GM18511 (cell line): Measurements from ENCODE around the gene SECTM1.

ENCODE experiments used
- ATAC-seq: cut with Tn5 transposase; IDR thresholded peaks from one replicate; pipeline ENCODE4 v1.9.1; 2021; ENCODE audit warnings: mild to moderate bottlenecking, moderate library complexity; ENCODE audit not compliant: unreplicated experiment

SECTM1 gene

DNA sequence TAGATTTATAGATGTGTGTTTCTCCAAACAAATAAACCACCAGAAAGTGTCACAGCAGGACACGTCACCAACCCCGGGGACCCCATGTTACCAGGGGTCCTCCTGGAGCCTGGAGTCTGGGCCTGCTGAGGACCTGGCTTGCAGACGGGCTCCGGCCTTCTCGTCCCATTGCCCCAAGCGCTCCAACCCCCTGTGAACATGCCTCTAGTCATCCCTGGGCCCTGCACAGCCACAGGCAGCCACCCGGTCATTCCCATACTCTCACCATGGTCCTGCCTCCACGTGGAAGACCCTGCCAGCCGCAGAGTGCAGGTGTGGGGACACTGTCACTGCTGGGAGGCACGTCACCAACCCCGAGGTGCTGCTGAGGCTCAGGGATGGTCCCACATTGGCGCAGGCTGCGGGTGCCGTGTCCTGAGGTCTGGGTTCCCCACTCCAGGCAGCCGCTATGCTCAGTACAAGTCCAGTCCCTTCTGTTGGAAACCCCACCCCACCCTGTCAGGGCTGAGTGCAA, 4.5 kb downstream of the SECTM1 start:
- no peak for ATAC-seq

- ATAC-seq = no peak
These were observed 5.2 kb downstream of the SECTM1 start for GRCh38 chr17:82328141-82328993.

DNA sequence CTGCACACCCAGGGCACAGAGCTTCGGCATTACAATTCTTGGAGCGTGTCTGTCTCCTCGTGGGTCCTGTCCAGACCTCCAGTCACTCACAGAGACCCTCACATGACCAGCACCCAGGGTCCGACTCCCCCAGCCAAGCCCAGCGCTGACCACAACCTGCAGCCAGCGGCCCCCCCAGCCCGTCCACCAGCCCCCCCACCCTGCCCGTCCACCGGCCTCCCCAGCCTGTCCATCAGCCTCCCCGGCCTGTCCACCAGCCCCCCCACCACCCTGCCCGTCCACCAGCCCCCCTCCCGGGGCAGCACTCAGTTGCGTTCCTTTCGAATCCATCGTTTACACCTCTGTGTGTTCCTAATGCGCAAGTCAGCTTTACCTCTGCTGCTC, 5.8 kb downstream of the SECTM1 start:
- ATAC-seq = no peak

DNA sequence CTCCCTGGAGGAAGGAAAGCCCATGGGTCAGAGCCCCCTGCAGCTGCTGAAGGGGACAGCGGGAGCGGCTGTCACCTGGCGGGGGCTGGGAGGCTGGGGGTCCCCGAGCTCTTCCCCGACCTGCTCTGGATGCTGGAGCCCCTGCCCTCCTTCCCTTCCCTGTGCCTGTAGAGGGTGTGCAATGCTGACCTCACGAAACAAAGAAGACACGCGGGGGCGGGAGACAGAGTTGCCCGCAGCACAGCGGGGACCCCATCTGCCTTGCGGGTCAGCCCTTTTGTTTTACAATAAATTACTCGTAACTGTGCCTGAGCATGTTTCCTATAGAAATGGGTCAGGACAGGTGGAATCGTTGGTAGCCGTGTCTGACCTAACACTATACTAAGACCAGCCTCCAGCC, 6.3 kb downstream of the SECTM1 start:
- ATAC-seq = no peak

DNA sequence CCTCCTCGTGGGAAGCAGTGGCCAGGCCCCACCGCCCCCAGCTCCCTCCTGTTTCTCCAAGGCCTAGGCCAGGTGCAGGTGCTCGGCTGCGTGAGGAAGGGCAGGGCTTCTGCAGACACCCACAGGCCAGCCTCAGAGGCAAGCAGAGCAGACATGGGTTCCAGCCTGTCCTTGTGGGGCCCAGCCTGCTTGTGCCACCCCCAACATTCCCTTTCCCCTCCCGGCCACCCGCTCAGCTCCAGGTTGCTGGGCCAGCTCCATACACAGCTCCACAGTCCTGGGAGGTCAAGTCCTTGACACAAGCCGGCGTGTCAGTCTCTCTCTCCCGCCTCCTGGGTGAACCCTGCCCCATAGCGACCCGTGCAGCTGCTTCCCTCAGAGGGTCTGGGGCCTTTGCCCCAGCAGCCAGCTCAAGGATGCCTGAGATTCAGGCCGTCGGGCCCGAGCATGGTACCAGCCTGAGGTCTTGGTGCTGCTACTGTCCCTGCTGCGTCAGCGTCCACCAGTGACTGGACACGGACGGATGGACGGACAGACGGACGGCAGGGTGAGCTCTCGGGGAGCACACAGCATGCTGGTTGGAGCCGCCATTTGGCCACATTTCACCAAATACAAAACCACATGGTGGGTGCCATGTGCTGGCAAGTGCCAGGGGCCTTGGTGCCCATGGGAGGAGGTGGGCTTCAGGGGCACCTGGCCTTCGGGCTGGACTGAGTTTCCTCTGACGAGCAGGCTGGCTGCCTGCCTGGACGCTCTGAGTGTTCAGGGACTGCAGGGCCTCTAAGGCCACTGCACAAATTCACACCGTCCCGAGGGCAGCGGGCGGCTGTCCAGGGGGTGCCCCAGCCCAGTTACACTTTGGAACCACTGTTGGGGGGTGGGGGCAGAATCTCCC, 8.0 kb downstream of the SECTM1 start:
- no peak for ATAC-seq

GRCh38 chr17:82324566-82325285, 8.8 kb downstream of the SECTM1 start:
- no peak for ATAC-seq

DNA sequence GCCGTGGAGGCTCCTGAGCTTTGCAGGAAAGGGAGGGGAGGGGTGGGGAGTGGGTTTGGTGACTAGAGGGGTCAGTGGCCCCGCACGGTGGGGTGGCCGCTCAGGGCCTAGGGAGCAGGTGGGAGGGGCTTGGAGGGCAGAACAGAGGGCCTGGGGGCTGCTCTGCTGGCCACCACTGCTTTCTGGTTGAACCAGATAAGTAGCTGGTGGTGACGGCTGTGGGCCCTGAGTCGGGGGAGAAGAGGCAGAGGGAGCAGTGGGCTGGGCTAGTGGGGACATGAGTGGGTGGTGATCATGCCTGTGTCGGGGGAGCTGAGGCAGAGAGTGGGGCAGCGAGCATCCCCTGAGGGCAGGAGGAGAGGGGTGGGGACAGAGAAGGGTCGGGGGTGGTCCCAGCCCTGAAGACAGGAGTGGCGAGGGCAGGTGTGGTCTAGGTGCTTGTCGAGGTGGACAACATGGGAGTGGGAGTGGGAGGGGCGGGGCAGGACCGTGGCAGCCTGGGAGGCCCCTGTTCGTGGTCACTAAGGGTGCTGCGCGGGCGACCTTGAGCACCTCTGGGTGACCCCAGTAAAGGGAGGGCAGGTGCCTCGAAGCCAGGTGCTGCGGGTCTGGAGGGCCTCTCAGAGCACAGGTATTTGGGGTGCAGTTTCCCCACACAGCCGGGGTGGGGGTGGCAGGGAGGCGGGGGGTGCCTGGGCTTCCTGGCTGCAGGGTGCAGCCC, 9.9 kb downstream of the SECTM1 start:
- no peak for ATAC-seq

DNA sequence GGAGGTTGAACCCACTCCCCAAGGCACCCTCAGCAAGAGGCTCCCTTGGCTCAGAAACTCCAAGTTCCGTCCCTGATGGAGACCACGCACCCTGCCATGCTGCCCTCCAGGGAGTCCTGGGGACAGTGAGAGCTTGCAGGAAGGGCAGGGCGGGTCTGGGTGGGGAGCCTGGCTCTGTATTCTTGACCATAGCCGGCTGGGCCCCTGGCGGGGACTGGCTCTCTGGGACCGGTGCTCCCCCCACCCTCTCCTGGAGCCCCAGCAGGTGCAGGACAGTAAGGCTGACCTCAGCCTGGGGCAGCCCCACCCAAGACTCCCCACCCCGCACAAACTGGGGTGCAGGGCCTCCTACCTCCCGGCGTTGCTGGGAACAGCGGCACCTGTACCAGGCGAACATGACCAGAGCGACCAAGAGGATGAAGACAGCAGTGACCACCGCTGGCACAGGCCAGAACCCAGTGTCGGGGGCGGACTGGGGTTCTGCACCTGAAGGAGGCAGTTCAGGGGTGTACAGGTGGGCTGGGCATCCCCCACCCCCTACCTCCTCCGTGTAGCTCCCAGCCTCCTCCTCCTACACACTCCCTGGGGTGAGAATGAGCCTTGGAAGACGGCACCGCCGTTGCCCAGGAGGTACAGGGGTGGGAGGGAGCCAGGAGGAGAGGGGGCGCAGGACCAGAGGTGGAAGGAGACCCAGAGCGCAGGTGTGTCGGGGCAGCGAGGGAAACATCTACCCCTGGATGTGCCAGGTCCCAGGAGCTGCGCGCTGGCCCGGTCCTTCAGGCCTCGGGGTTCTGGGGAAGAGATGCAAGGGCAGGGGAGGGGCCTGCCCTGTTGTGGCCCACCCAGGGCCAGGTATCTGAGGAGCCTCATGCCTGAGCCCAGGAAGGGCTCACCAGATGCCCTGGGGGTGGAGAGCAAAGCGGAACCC, 10.8 kb downstream of the SECTM1 start:
- ATAC-seq = no peak

DNA sequence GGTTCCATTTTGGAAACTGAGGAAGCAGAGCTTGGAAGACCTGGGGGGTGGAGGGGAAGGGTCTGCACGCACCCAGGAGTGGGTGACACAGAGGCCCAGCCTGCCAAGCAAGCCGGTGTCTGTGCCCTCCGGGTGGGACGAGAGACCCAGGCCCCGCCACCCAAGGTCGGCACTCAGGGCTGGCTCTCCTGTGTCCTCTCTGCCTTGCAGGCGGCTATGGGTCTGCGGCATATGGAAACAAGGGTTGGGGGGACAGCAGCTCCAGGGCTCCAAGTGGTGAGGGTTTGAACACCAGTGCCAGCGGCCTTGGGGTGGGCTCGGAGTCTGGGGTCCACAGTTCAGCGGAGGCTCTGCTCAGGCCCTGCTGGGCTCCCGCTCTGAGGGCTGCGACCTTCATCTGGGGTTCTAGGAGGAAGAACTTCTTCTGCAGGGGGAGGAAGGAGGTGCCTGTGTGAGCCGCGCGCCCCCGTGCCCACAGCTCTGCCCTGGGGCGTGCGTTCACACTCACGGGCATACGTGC, 11.6 kb downstream of the SECTM1 start:
- ATAC-seq = no peak

DNA sequence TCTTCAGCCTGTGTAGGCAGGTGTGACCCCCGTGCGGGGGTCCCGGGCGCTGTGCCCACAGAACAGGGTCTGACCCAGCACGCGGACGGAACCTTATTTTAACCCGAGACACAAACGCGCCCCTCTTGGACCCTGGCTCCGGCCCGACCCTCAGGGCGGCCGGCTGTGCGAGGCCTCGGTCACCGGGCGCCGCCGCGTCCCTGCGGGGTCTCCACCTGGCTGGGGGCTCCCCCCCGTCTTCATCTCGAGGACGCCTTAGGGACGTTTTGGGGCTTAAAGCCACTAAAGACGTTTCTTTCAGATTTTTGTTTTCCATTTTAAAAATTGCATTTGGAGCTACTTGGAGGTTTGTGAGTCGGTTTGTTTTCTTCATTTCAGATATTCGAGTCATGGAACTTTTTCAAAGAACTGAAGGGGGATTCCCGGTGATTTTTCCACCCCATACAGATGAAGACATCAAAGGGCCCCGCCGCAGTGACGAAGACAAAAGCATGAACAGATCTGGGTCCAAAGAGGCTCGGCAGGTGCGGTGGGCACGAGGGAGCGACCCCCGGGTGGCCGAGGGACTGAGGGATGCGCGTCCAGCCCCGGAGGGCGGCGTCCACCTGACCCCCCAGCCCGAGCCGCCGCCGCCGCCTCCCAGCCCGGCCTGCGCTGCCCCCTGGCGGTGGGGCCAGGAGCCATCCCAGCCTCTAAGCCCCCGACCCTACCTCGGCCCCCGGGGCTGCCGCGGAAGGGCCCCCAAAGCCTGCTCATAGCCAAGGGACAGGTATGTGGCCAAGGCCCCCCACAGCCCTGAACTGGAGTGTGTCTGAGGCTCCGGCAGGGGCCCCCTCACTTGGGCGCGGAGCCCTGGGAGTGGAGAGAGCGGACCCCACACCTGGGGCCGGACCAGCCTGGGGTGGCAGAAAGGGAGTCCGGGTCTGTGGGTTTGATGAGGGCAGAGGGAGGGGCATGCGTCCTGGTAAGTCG, 12.3 kb downstream of the SECTM1 start:
- ATAC-seq = no peak

GRCh38 chr17:82320140-82320840, 13.3 kb downstream of the SECTM1 start:
- ATAC-seq = no peak

GRCh38 chr17:82319619-82320062, 13.9 kb downstream of the SECTM1 start:
- no peak for ATAC-seq

DNA sequence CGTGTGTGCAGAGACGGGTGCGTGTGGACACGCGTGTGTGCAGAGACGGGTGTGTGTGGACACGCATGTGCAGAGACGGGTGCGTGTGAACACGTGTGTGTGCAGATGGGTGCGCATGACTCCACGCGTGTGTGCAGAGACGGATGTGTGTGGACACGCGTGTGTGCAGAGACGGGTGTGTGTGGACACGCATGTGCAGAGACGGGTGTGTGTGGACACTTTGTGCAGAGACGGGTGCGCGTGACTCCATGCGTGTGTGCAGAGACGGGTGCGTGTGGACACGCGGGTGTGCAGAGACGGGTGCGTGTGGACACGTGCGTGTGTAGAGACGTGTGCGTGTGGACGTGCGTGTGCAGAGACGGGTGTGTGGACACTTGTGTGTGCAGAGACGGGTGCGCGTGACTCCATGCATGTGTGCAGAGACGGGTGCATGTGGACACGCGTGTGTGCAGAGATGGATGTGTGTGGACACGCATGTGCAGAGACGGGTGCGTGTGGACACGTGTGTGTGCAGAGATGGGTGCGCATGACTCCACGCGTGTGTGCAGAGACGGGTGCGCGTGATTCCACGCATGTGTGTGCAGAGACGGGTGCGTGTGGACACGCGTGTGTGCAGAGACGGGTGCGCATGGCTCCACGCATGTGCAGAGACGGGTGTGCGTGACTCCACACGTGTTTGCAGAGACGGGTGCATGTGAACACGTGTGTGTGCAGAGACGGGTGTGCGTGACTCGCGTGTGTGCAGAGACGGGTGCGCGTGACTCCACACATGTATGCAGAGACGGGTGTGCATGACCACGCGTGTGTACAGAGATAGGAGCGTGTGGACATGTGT, 14.6 kb downstream of the SECTM1 start:
- no peak for ATAC-seq

GRCh38 chr17:82318169-82318498, 15.4 kb downstream of the SECTM1 start:
- no peak for ATAC-seq

DNA sequence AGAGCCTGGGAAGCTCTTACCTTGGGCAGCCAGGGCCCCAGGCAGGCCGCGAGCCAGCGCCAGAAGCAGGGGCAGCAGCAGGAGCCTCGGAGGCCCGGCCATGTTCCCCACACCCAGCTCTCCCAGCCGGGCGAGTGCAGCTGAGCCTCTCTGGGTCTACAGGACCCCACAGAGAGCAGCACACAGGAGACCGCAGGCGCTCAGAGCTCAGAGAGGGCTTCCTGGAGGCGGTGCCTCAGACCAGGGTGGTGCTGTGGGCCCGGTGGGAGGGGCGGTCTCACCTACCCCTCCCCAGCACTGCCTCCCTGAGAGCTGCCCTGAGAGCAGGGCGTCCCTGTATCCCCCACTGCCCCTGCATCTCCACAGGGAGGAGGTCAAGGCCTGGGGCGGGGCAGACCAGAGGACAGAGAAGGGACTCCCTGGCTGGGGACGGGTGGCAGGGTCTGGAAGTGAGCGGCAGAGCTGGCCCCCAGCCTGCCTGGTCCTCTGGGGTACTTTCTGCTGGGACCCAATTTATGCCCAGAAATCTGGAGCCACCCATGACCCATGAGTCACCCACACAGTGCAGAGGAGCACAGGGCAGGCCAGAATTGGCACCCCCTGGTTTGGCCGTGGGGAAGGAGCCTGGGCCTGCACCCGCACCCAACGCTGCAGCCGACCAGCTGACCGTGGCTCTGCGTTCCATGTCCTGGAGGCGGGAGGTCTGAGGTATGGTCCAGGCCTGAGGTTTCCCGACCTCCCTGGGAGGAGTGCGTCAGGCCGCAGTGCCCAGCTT, 16.0 kb downstream of the SECTM1 start, which contains the start of gene CD7:
Gene CD7, minus strand, starts transcription at position 215 of the 775 bp plus-strand sequence. Its CDS starts 113 bp downstream, at position 102.
- ATAC-seq = no peak
